IMR-90 (cell line): ENCODE data around the gene SPATA33. TPM values are rescaled to one million over a fixed set of nuclear protein-coding genes. Genes with fewer than 3 reads are reported as not detected.

Experiments
- ATAC-seq: fragments of 200-7000 bp; cut with Tn5 transposase; 2 replicates; pipeline ENCODE4 v1.9.1; 2020; ENCODE audit warnings: low read depth, mild to moderate bottlenecking, moderate library complexity
- BruUV-seq: library from RNA; stranded (reverse); fragments of 400-500 nt; replicated peaks from 2 replicates; lab custom pipeline; 2021; lab: Mats Ljungman, UMichigan
- CTCF ChIA-PET: fragments of 300-600 bp; formaldehyde crosslinking; extraction: SDS; loops from one replicate; lab custom pipeline; 2021; ENCODE audit warnings: antibody characterized with exemption; lab: Yijun Ruan, JAX
- POLR2A ChIA-PET: fragments of 300-600 bp; sonication (Branson Sonifier 250); formaldehyde crosslinking; loops from one replicate; lab custom pipeline; 2022; ENCODE audit warnings: antibody characterized with exemption; ENCODE audit not compliant: unreplicated experiment; lab: Charles Lee
- DNase-seq: peaks from one replicate; pipeline ENCODE4 v3.0.0; 2013
- H2AFZ ChIP-seq: replicated peaks from 2 replicates; pipeline ENCODE3; 2013; ENCODE audit warnings: low read length, mild to moderate bottlenecking; ENCODE audit not compliant: poor library complexity
- H2AK5ac ChIP-seq: 2 replicates; pipeline ENCODE4 v1.6.1; 2013; ENCODE audit warnings: low read depth, low read length, inconsistent platforms
- H2AK9ac ChIP-seq: replicated peaks from 2 replicates; pipeline ENCODE3; 2013; ENCODE audit warnings: mild to moderate bottlenecking, low read depth, low read length, moderate library complexity; ENCODE audit not compliant: poor library complexity
- H2BK120ac ChIP-seq: 2 replicates; pipeline ENCODE4 v1.6.1; 2013; ENCODE audit warnings: low read depth, low read length, inconsistent platforms
- H2BK15ac ChIP-seq: 3 replicates; pipeline ENCODE4 v1.6.1; 2013; ENCODE audit warnings: low read depth, low read length, inconsistent platforms
- H2BK20ac ChIP-seq: 2 replicates; pipeline ENCODE4 v1.6.1; 2013; ENCODE audit warnings: low read depth, mild to moderate bottlenecking, inconsistent platforms, low read length, moderate library complexity
- H2BK5ac ChIP-seq: 2 replicates; pipeline ENCODE4 v1.6.1; 2013; ENCODE audit warnings: mild to moderate bottlenecking, low read depth, low read length, inconsistent platforms; ENCODE audit not compliant: poor library complexity, severe bottlenecking
- H3K14ac ChIP-seq: replicated peaks from 2 replicates; pipeline ENCODE4 v1.6.1; 2013; ENCODE audit warnings: low read depth, low read length, inconsistent platforms
- H3K18ac ChIP-seq: 2 replicates; pipeline ENCODE4 v1.6.1; 2013; ENCODE audit warnings: low read depth, low read length, control low read depth
- H3K23ac ChIP-seq: 2 replicates; pipeline ENCODE4 v1.6.1; 2013; ENCODE audit warnings: low read depth, low read length, inconsistent platforms
- H3K27ac ChIP-seq: 2 replicates; pipeline ENCODE4 v1.5.1; 2013; ENCODE audit warnings: mild to moderate bottlenecking, control low read depth, low read length; ENCODE audit not compliant: insufficient read depth
- H3K27me3 ChIP-seq: 2 replicates; pipeline ENCODE4 v1.6.1; 2013; ENCODE audit warnings: low read length; ENCODE audit not compliant: control insufficient read depth, insufficient read depth
- H3K36me3 ChIP-seq: 2 replicates; pipeline ENCODE4 v1.6.1; 2013; ENCODE audit warnings: low read length, mixed read lengths; ENCODE audit not compliant: control insufficient read depth, insufficient read depth
- H3K4ac ChIP-seq: 2 replicates; pipeline ENCODE4 v1.6.1; 2013; ENCODE audit warnings: low read depth, low read length, inconsistent platforms
- H3K4me1 ChIP-seq: 2 replicates; pipeline ENCODE4 v1.6.1; 2013; ENCODE audit warnings: low read length, mixed read lengths; ENCODE audit not compliant: control insufficient read depth, insufficient read depth
- H3K4me2 ChIP-seq: 2 replicates; pipeline ENCODE4 v1.6.1; 2013; ENCODE audit warnings: low read depth, mild to moderate bottlenecking, control low read depth, low read length, moderate library complexity
- H3K4me3 ChIP-seq: 2 replicates; pipeline ENCODE4 v1.5.1; 2013; ENCODE audit warnings: low read depth, mild to moderate bottlenecking, control low read depth, low read length, moderate library complexity; ENCODE audit not compliant: insufficient read depth
- H3K56ac ChIP-seq: 2 replicates; pipeline ENCODE4 v1.6.1; 2013; ENCODE audit warnings: low read length, inconsistent platforms; ENCODE audit not compliant: insufficient read depth; ENCODE audit errors: extremely low read depth
- H3K79me1 ChIP-seq, 2 experiments: 2 replicates each; pipeline ENCODE4 v1.6.1; 2013; ENCODE audit warnings: low read length in 2 of 2, inconsistent platforms in 1 of 2, low read depth in 1 of 2
- H3K9ac ChIP-seq: 2 replicates; pipeline ENCODE4 v1.6.1; 2013; ENCODE audit warnings: low read depth, low read length, control low read depth
- H3K9me1 ChIP-seq: 2 replicates; pipeline ENCODE4 v1.6.1; 2013; ENCODE audit warnings: low read length, inconsistent platforms; ENCODE audit not compliant: insufficient read depth
- H3K9me3 ChIP-seq: 2 replicates; pipeline ENCODE4 v1.6.1; 2013; ENCODE audit warnings: low read length; ENCODE audit not compliant: control insufficient read depth, insufficient read depth
- H4K20me1 ChIP-seq: 2 replicates; pipeline ENCODE4 v1.6.1; 2013; ENCODE audit warnings: low read length, inconsistent platforms; ENCODE audit not compliant: insufficient read depth
- H4K5ac ChIP-seq: 2 replicates; pipeline ENCODE4 v1.6.1; 2013; ENCODE audit warnings: mild to moderate bottlenecking, low read depth, low read length, control low read depth
- H4K8ac ChIP-seq, 2 experiments: 2 replicates each; pipeline ENCODE4 v1.6.1; 2013; ENCODE audit warnings: low read depth in 2 of 2, low read length in 2 of 2, control low read depth in 1 of 2, inconsistent platforms in 1 of 2
- H4K91ac ChIP-seq: 2 replicates; pipeline ENCODE4 v1.6.1; 2013; ENCODE audit warnings: low read depth, low read length, inconsistent platforms; ENCODE audit not compliant: insufficient read depth
- BHLHE40 ChIP-seq: fragments of 150-350 bp; IDR thresholded peaks from 2 replicates; pipeline ENCODE4 v1.6.1; 2016; ENCODE audit warnings: mild to moderate bottlenecking, low read depth, low read length
- CEBPB ChIP-seq: IDR thresholded peaks from 2 replicates; pipeline ENCODE4 v1.6.1; 2012; ENCODE audit warnings: low read depth, low read length, improper control_type of control experiment
- ELK1 ChIP-seq: fragments of 150-350 bp; IDR thresholded peaks from 2 replicates; pipeline ENCODE4 v1.6.1; 2016; ENCODE audit warnings: low read depth, mild to moderate bottlenecking, low read length, moderate library complexity, borderline replicate concordance
- FOS ChIP-seq: fragments of 150-350 bp; IDR thresholded peaks from 2 replicates; pipeline ENCODE4 v1.6.1; 2016; ENCODE audit warnings: low read depth, low read length
- MAFK ChIP-seq: IDR thresholded peaks from 2 replicates; pipeline ENCODE4 v1.6.1; 2012; ENCODE audit warnings: low read depth, low read length, improper control_type of control experiment
- MXI1 ChIP-seq: IDR thresholded peaks from 2 replicates; pipeline ENCODE4 v1.6.1; 2012; ENCODE audit warnings: low read depth, mild to moderate bottlenecking, low read length, moderate library complexity, borderline replicate concordance
- POLR2A ChIP-seq: IDR thresholded peaks from 2 replicates; pipeline ENCODE4 v1.6.1; 2012; ENCODE audit warnings: mild to moderate bottlenecking, low read depth, low read length
- RAD21 ChIP-seq: IDR thresholded peaks from 2 replicates; pipeline ENCODE4 v1.6.1; 2012; ENCODE audit warnings: low read length, improper control_type of control experiment
- RFX5 ChIP-seq: IDR thresholded peaks from 2 replicates; pipeline ENCODE4 v1.8.0; 2012; ENCODE audit warnings: low read depth, mild to moderate bottlenecking, low read length, moderate library complexity
- SMC3 ChIP-seq: fragments of 150-350 bp; IDR thresholded peaks from 2 replicates; pipeline ENCODE4 v1.6.1; 2016; ENCODE audit warnings: low read depth, mild to moderate bottlenecking, antibody characterized with exemption, low read length, moderate library complexity
- USF2 ChIP-seq: fragments of 150-350 bp; IDR thresholded peaks from 2 replicates; pipeline ENCODE4 v1.6.1; 2017; ENCODE audit warnings: mild to moderate bottlenecking, antibody characterized with exemption, low read length, low read depth
- WGBS, 2 experiments: methylation state at CpG; one replicate each; pipeline versions ENCODE4 v1.1.5 to v1.1.7; 2013; ENCODE audit warnings: missing lambda C conversion rate in 2 of 2; ENCODE audit not compliant: insufficient read length in 1 of 2; ENCODE audit errors: extremely low coverage in 2 of 2; 5-methylcytosine and 5-hydroxymethylcytosine counted together
- dilution Hi-C: fragments of 300-500 bp; cut with HindIII; formaldehyde crosslinking; loops from one replicate; pipeline ENCODE4 v1.14.3; 2018; ENCODE audit warnings: low sequenced_read_pairs; ENCODE audit not compliant: unreplicated experiment
- in situ Hi-C: fragments of 300-500 bp; cut with MboI; formaldehyde crosslinking; loops from 3 replicates; pipeline ENCODE4 v1.14.3; 2019; ENCODE audit warnings: low sequenced_read_pairs, inconsistent platforms, mixed read lengths
- intact Hi-C: fragments of 100-400 bp; cut with micrococcal nuclease; formaldehyde crosslinking; loops from 2 replicates; pipeline ENCODE4 v1.10.0; 2022
- polyA plus RNA-seq, 3 experiments: library from polyadenylated mRNA; depleted of rRNA; stranded (reverse); fragments of >200 nt; gene quantifications; 2 replicates each; pipeline ENCODE4 v1.2.3, GENCODE V29; 2012; ENCODE audit warnings: low replicate concordance in 1 of 3
- total RNA-seq: library from RNA; depleted of rRNA; stranded (reverse); fragments of >200 nt; gene quantifications from 2 replicates; pipeline ENCODE4 v1.2.3, GENCODE V29; 2012

Gene SPATA33
- total and polyA plus RNA-seq, 2 of the 4 experiments (the other 2 are of a cell fraction) = 0.90 to 3.4 TPM

- intact Hi-C loops (no loop called here), dilution Hi-C loops (no loop called here), in situ Hi-C loops (no loop called here)
- Histone ChIP-seq H2AK9ac (peak overlapping the region; percentile 55), H4K91ac (no peak overlapping the region), H3K4me3 (no peak overlapping the region), H3K4ac (no peak overlapping the region), H2BK5ac (no peak overlapping the region), H3K79me1 (peaks cover 5 to 8% of the 10 kb centered on the region in 2 experiments; a peak in 2 of 4 replicates), H3K18ac (no peak overlapping the region), H3K23ac (no peak overlapping the region), H4K20me1 (peaks cover 8% of the 10 kb centered on the region), H4K5ac (no peak overlapping the region), H3K9me1 (no peaks in the 10 kb centered on the region), H3K9me3 (no peaks in the 10 kb centered on the region), H3K14ac (no peak overlapping the region), H3K27ac (no peak overlapping the region), H2BK20ac (no peak overlapping the region), H3K27me3 (no peaks in the 10 kb centered on the region), H3K9ac (no peak overlapping the region), H4K8ac (no peak overlapping the region), H3K56ac (no peak overlapping the region), H2AFZ (peak overlapping the region; percentile 8), H2AK5ac (peak overlapping the region; percentile 2; the same call in 1 of the 2 replicates), H3K4me2 (no peak overlapping the region), H2BK120ac (no peak overlapping the region), H3K4me1 (peaks cover 10% of the 10 kb centered on the region), H3K36me3 (peaks cover 12% of the 10 kb centered on the region; the same call in 1 of the 2 replicates), H2BK15ac (no peak overlapping the region)
- no TSS peak for BruUV-seq
- no peak for TF ChIP-seq SMC3
- TF ChIP-seq RAD21 = no peak
- no peak for TF ChIP-seq USF2
- TF ChIP-seq FOS = no peak
- no peak for TF ChIP-seq MXI1
- no peak for TF ChIP-seq ELK1
- TF ChIP-seq RFX5 = no peak
- TF ChIP-seq POLR2A = no peak
- no peak for TF ChIP-seq BHLHE40
- no peak for TF ChIP-seq CEBPB
- TF ChIP-seq MAFK = no peak
- no peak for ATAC-seq
- no peak for DNase-seq
- WGBS, 2 experiments = 87% methylated on average over 7 of the region's 15 CpGs; no CpG with 5 or more reads in 1 of the 2 experiments
- POLR2A ChIA-PET = no interaction called here
- CTCF ChIA-PET = interaction anchor here (1.3 kb wide), 1 partner anchor 10 kb away, joined by 6 read pairs; no protein-coding TSS in a partner anchor
Observed at GRCh38 chr16:89705006-89705405, 47.4 kb downstream of the SPATA33 start.
